A549 treated with AZD9567 at 1 μM for 4 hours (cell line): Measurements from ENCODE around the gene KIDINS220. TPM values are rescaled to one million over a fixed set of nuclear protein-coding genes. Genes with fewer than 3 reads are reported as not detected.

ENCODE experiments used
- total RNA-seq: library from RNA; stranded (reverse); fragments of 200-300 nt; extraction: Qiagen RNA extraction; gene quantifications from 5 replicates; pipeline ENCODE4 v1.2.3, GENCODE V29; 2022; ENCODE audit not compliant: insufficient read depth

Gene KIDINS220
- 15.6 to 21.2 TPM (median 20.6 TPM) in 5 replicates for total RNA-seq

GRCh38 chr2:8836971-8837794 is at the start of gene KIDINS220:
TSS of gene KIDINS220 (minus strand) at chr2:8837613. CDS start at chr2:8827093, 10,520 bp downstream.

GRCh38 chr2:8681786-8682692 is 155.4 kb downstream of the KIDINS220 start, which contains the start of gene ID2:
TSS of gene ID2 (plus strand) at chr2:8682056. CDS start at chr2:8682166, 110 bp downstream.

Other genes starting within 250 kb of the KIDINS220 start
- 65.6 to 113 TPM (median 84.7 TPM) in 5 replicates for gene ID2, start 155.6 kb downstream of the KIDINS220 start, total RNA-seq
- gene MBOAT2, start 166.1 kb upstream of the KIDINS220 start, total RNA-seq: 44.2 to 64.2 TPM (median 58.8 TPM) in 5 replicates